GM19468 (cell line): ENCODE results near the gene GLRA3.
"Not testable (repeated sequence)": the region's sequence is repeated elsewhere in the genome, so short reads cannot be mapped to it uniquely, and the experiment has no call there.

Experiments used
- ATAC-seq: cut with Tn5 transposase; IDR thresholded peaks from one replicate; pipeline ENCODE4 v1.9.1; 2021; ENCODE audit warnings: mild to moderate bottlenecking, moderate library complexity, moderate number of reproducible peaks; ENCODE audit not compliant: unreplicated experiment; ENCODE audit errors: extremely low read depth

The GLRA3 gene

DNA sequence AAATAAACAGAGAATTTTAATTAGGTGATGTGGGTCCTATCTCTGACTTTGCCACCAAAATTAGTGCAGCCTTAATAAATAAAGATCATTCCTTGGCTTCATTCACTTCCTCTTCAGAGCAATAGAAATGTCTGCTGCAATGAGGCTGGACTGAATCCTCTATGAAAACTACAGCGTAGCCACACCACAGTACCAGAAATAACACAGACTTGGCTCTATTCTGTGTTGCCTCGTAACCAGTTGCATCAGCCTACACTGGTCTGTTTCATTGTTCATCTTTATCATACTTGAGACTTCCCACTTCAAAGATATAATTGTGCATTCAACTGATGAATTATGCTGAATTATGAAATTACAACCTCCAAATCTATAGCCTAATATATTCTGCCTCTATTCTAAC lies 15.8 kb downstream of the GLRA3 start:
- ATAC-seq: no peak

DNA sequence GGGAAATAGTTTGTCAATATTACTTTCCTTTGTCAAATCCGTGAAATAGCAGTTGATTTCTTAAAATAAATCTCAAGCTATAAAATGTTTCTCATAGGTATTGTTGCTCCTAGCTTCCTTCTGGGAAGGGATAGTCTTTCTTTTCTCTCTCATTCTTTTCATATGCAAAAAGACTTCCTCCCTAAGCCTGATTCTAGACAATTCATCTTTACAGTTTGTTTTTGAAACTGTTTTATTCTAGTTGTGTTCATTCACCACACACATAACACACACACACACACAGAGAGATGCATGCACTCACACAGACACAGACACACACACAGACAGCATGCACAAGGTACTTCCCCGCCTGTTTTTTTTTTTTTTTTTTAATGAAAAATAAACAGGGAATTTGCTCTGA lies 18.2 kb downstream of the GLRA3 start:
- ATAC-seq: no peak

GRCh38 chr4:174808836-174809235 lies 20.2 kb downstream of the GLRA3 start:
- ATAC-seq: no peak

DNA sequence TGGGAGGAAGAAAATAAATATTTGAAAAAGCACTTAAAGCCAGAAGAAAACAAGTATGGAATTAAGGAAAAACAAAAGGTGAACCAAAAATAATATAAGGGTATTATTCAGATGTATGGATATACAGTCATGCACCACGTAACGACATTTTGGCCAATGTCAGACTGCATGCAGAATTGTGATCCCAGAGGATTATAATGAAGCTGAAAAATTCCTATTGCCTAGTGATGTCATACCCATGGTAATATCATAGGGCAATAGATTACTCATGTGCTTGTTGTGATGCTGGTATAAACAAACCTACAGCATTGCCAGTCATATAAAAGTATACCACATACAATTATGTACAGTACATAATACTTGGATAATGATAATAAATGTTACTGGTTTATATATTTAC lies 20.9 kb downstream of the GLRA3 start:
- no peak for ATAC-seq

DNA sequence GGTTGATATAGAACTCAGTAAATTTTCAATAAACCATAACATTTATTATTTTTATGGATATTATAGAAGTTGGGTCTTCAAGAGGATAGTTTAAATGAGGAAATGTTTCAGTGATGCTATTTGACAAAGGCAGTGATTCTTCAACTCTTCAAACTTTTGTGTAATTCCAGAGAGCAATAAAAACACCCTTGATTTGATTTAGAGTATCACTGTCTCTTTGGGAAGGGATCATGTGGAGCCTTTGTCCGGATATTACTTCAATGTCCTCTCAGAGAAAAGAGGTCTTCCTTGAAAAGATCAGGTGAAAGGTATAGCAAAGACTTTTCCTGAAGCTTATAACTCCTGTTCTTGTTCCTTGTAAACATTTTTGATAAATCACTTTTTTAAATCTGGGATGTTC lies 23.3 kb downstream of the GLRA3 start:
- ATAC-seq: no peak

GRCh38 chr4:174794543-174795094 lies 34.4 kb downstream of the GLRA3 start:
- ATAC-seq: no peak

DNA sequence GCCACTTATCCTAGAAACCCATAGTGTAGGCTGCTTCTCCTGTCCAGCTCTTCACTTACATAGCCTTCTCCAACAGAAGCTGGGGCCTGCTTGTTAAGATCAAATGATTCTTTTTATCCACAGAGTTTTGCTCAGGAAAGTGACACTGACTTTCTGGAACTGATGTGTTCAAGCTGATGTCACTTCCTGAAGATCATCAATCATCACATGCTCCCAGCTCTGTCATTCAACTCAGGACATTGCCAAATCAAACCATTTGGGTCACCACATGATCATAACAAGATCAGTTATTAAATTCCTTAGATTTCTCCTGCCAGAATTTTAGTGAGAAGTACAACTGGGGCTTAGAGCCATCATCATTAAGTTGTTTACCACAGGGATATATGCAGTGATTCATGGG lies 39.4 kb downstream of the GLRA3 start:
- ATAC-seq: no peak

DNA sequence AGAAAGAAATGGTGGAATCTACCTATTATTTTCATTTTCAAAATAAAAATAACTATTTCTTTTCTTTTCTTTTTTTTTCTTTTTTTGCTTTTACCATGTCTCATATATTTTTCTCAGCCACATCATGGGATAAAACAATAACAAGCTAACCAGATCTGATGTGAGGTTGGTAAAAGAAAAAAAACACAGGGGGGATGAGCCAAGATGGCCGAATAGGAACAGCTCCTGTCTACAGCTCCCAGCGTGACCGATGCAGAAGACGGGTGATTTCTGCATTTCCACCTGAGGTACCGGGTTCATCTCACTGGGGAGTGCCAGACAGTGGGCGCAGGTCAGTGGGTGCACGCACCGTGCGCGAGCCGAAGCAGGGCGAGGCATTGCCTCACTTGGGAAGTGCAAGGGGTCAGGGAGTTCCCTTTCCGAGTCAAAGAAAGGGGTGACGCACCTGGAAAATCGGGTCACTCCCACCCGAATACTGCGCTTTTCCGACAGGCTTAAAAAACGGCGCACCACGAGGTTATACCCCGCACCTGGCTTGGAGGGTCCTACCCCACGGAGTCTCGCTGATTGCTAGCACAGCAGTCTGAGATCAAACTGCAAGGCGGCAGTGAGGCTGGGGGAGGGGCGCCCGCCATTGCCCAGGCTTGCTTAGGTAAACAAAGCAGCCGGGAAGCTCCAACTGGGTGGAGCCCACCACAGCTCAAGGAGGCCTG lies 50.6 kb downstream of the GLRA3 start:
- ATAC-seq: not testable (repeated sequence)

- no peak for ATAC-seq
These were observed 53.7 kb downstream of the GLRA3 start for GRCh38 chr4:174775366-174775765.

- ATAC-seq: peak; percentile 52
These were observed 64.8 kb downstream of the GLRA3 start for GRCh38 chr4:174764105-174764729.

DNA sequence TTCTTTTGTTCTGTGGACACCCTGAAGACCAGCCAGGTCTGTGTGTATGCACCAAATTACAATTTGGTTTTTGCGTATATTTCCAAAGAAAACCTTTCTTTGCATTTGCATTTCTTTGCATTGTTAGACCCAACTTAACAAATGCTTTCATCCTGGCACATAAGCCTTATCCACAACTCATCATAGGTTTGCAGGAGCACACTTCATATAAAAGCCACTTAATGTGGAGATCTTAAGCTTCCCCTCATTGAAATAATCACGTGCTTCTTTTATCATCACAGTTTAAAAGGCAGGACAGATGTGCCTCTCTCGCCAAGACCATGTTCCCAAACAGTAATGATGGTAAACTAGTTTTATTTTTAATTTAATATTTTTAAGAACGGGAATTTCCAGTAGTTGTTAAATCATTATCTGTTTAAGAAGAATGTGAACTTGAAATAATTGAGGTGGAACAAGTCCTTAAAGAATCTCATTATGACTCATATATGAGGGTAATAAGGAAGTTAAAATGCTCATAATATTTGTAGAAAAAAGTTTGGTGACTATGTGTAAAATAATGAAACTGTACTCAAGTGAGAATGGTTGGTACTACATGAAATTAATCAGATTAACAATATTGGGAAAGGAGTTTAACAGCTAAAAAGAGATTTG lies 65.5 kb downstream of the GLRA3 start:
- ATAC-seq: no peak

- ATAC-seq: no peak
These were observed 67.6 kb downstream of the GLRA3 start for GRCh38 chr4:174761451-174761850.

GRCh38 chr4:174757736-174758135 lies 71.3 kb downstream of the GLRA3 start:
- ATAC-seq: no peak

DNA sequence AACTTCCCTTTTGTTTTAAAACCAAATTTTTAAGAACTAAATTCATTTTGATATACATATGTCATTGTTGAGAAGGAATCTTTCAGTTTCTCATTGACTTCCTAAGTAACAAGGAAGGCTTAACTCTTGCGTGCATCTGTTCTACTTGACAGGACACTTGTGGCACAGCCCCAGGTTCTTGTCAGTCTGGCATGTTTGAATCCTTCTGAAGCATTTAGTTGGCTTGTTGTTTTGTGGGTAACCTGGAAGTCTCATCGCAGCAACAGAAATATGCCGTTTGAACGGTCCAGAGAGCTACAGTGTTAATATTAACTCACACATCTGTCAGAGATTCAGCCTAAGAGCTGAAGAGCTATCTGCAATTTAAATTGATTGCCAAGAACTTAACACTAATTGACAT lies 76.0 kb downstream of the GLRA3 start:
- ATAC-seq: no peak

DNA sequence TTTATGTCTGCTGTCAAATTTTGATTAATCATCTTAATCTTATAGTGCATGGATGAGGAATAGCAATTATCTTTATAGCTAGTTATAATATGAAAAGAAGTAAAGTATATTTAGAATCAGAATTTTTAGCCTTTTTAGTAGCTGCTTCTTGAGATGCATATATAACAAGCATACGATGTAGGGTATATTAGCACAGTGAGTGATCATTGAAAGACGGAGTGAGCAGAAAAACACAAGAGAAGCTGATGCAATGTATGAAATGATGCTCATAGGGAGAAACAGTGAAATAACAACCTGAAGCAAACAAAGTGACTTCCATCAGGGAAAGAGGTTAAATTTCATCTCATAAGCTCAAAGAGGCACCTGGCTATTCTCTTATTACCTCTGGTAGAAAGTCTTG lies 77.0 kb downstream of the GLRA3 start:
- ATAC-seq: no peak

DNA sequence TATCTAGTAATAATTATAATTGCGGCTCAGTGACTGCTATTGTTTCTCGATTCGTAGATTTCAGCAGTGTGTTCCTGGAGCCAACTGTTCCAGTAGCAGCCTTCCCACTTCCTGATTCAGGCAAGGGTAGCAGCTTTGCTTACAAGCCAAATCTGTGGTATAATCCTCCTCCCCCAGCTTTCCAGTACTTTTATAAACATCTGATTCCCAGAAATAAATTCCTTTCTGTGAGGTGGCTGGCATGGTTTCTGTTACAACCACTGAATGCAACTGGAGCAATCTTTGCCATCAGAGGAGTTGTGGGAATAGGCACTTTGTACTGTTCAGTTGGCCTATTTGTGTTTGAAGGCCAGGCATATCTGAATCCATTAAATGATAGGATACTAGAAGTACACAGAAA lies 80.0 kb downstream of the GLRA3 start:
- ATAC-seq: no peak

DNA sequence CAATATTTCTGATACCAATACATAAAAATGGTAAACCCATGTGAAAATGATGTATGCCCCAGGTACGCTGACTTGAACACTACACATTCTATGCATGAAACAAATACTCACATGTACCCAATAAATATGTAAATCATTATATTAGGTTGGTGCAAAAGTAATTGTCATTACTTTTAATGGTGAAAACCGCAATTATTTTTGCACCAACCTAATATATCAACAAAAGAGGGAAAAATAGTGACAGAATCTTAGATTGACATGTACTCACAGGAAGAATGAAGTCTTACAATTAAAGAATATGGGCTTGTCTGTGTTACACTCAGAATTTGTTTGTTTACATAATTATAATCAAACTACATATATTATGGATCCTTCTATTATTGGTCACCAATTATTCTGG lies 82.3 kb downstream of the GLRA3 start:
- no peak for ATAC-seq

- no peak for ATAC-seq
These were observed 86.5 kb downstream of the GLRA3 start for GRCh38 chr4:174742561-174742960.

DNA sequence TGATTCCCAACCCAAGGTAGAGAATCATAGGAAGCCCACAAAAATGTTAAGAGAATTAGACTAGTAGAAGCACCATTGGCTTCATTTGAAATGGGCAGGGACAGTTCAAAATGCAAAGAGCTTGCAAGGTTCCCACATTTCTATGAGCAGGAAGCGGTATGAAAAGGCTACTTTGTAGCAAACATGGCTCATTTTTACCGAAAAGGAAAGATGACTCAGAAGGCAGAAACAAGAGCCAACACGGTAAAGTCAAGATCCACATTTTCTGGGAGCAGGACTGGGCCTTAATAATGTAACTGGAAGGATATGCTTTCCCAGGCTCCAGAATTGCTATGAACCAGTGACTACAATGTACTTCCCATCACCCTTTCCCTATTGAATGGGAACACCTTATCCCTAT lies 89.5 kb downstream of the GLRA3 start:
- no peak for ATAC-seq

DNA sequence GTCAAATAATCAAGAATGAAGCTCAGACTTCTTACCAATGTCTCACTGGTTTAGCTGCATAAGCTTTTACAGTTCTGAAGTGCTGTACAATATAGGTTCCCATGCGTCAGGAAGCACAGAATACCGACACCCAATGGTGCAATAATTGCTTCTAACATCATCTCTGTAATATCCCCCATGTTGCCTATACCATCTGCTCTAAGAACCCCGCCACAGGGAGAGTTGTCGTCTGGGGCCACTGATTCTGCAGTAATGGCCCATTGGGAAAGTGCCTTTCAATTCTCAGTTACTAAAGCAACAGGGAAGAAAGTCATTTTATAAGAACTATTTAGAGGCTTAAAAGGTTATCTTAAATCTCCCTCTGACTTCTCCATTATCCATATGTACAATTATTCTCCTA lies 94.9 kb downstream of the GLRA3 start:
- ATAC-seq: no peak

- ATAC-seq: no peak
These were observed 111.2 kb downstream of the GLRA3 start for GRCh38 chr4:174717828-174718227.
